HL-60 (cell line): ENCODE measurements around the gene SVIL.
"Not testable (repeated sequence)": the region's sequence is repeated elsewhere in the genome, so short reads cannot be mapped to it uniquely, and the experiment has no call there.

Experiments
- CTCF ChIP-seq: IDR thresholded peaks from one replicate; pipeline ENCODE4 v1.5.1; 2011; ENCODE audit warnings: low read length, control low read depth, inconsistent platforms; ENCODE audit not compliant: insufficient read depth
- GABPA ChIP-seq: IDR thresholded peaks from 2 replicates; pipeline ENCODE4 v1.6.1; 2012; ENCODE audit warnings: low read depth
- POLR2AphosphoS5 ChIP-seq: IDR thresholded peaks from 2 replicates; pipeline ENCODE4 v1.6.1; 2012; ENCODE audit warnings: low read depth
- SPI1 ChIP-seq: IDR thresholded peaks from 2 replicates; pipeline ENCODE4 v1.6.1; 2012; ENCODE audit warnings: low read depth, mild to moderate bottlenecking, borderline replicate concordance
- TF ChIP-seq, protein P1 (sequence below): IDR thresholded peaks from 2 replicates; pipeline ENCODE4 v1.6.1; 2012; ENCODE audit warnings: low read depth; ENCODE audit not compliant: insufficient replicate concordance

GRCh38 chr10:29610331-29610730 is 24.4 kb downstream of the SVIL start:
- not testable (repeated sequence) for TF ChIP-seq POLR2AphosphoS5, CTCF, GABPA, SPI1
- TF ChIP-seq, protein P1, sequence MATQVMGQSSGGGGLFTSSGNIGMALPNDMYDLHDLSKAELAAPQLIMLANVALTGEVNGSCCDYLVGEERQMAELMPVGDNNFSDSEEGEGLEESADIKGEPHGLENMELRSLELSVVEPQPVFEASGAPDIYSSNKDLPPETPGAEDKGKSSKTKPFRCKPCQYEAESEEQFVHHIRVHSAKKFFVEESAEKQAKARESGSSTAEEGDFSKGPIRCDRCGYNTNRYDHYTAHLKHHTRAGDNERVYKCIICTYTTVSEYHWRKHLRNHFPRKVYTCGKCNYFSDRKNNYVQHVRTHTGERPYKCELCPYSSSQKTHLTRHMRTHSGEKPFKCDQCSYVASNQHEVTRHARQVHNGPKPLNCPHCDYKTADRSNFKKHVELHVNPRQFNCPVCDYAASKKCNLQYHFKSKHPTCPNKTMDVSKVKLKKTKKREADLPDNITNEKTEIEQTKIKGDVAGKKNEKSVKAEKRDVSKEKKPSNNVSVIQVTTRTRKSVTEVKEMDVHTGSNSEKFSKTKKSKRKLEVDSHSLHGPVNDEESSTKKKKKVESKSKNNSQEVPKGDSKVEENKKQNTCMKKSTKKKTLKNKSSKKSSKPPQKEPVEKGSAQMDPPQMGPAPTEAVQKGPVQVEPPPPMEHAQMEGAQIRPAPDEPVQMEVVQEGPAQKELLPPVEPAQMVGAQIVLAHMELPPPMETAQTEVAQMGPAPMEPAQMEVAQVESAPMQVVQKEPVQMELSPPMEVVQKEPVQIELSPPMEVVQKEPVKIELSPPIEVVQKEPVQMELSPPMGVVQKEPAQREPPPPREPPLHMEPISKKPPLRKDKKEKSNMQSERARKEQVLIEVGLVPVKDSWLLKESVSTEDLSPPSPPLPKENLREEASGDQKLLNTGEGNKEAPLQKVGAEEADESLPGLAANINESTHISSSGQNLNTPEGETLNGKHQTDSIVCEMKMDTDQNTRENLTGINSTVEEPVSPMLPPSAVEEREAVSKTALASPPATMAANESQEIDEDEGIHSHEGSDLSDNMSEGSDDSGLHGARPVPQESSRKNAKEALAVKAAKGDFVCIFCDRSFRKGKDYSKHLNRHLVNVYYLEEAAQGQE: not testable (repeated sequence)
